SK-N-MC (cell line): ENCODE measurements around the gene PSMD13.

Experiments
- EZH2 ChIP-seq: fragments of 200-600 bp; sonication (generic); IDR thresholded peaks from one replicate; pipeline ENCODE4 v1.6.1; 2017; ENCODE audit warnings: antibody characterized with exemption
- FOXP2 ChIP-seq: optimal IDR thresholded peaks from 2 replicates; pipeline ENCODE3; 2011; ENCODE audit warnings: mild to moderate bottlenecking, moderate library complexity; ENCODE audit not compliant: insufficient read depth; ENCODE audit errors: extremely low read length, control extremely low read depth
- POLR2AphosphoS5 ChIP-seq: IDR thresholded peaks from 2 replicates; pipeline ENCODE4 v1.6.1; 2012; ENCODE audit warnings: mild to moderate bottlenecking, low read depth, low read length, borderline replicate concordance

- TF ChIP-seq EZH2, result no peak
- TF ChIP-seq POLR2AphosphoS5, result no peak
- TF ChIP-seq FOXP2, result no peak
These were observed 21.2 kb upstream of the PSMD13 start for GRCh38 chr11:215581-216037.
